Uterus (tissue), 2 donors: ENCODE measurements around the gene ARHGEF40.

Experiments used
- POLR2A ChIP-seq, 2 donors: fragments of 450-650 bp; IDR thresholded peaks; one replicate each; pipeline ENCODE4 v1.6.1; 2016; ENCODE audit warnings: antibody characterized with exemption in 2 of 2, mild to moderate bottlenecking in 1 of 2, moderate library complexity in 1 of 2
- TF ChIP-seq, protein P1 (sequence below), 4 experiments: fragments of 200-600 bp in 2 of 4; fragments of 450-650 bp in 2 of 4; sonication (generic) in 2 of 4; IDR thresholded peaks; one replicate each; pipeline ENCODE4 v1.5.1; 2016 to 2019; ENCODE audit warnings: antibody characterized with exemption in 4 of 4, mild to moderate bottlenecking in 2 of 4, moderate library complexity in 1 of 4

DNA sequence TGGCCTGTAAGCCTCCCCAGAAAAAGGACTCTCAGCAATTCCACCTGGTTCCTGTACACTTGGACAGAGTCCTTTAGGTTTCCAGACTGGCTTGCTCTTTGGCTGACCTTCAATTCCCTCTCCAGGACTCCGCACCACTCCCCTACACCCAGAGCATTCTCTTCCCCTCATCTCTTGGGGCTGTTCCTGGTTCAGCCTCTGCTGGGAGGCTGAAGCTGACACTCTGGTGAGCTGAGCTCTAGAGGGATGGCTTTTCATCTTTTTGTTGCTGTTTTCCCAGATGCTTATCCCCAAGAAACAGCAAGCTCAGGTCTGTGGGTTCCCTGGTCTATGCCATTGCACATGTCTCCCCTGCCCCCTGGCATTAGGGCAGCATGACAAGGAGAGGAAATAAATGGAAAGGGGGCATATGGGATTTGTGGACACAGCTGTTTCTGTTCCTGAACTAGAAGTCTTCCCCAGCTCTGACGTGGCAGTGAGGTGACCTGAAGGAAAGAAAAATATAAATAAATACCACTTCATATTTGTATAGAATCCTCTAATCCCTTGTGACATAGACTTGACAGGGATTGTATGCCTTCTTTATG is 26.6 kb upstream of the ARHGEF40 start:
- TF ChIP-seq, protein P1, sequence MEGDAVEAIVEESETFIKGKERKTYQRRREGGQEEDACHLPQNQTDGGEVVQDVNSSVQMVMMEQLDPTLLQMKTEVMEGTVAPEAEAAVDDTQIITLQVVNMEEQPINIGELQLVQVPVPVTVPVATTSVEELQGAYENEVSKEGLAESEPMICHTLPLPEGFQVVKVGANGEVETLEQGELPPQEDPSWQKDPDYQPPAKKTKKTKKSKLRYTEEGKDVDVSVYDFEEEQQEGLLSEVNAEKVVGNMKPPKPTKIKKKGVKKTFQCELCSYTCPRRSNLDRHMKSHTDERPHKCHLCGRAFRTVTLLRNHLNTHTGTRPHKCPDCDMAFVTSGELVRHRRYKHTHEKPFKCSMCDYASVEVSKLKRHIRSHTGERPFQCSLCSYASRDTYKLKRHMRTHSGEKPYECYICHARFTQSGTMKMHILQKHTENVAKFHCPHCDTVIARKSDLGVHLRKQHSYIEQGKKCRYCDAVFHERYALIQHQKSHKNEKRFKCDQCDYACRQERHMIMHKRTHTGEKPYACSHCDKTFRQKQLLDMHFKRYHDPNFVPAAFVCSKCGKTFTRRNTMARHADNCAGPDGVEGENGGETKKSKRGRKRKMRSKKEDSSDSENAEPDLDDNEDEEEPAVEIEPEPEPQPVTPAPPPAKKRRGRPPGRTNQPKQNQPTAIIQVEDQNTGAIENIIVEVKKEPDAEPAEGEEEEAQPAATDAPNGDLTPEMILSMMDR (IDR thresholded peaks at IDR 0.05): no peak
- TF ChIP-seq POLR2A (IDR thresholded peaks at IDR 0.05): no peak
